PC-3 (cell line): Measurements from ENCODE around the gene PGA5. TPM values are rescaled to one million over a fixed set of nuclear protein-coding genes. Genes with fewer than 3 reads are reported as not detected.

Source experiments
- ATAC-seq: fragments of 200-7000 bp; cut with Tn5 transposase; 2 replicates; pipeline ENCODE4 v1.9.1; 2020; ENCODE audit warnings: mild to moderate bottlenecking, moderate library complexity
- BruUV-seq: library from RNA; stranded (reverse); fragments of 400-500 nt; replicated peaks from 2 replicates; lab custom pipeline; 2021; lab: Mats Ljungman, UMichigan
- CTCF ChIA-PET: fragments of 300-600 bp; sonication (Branson Sonifier 250); formaldehyde crosslinking; loops from one replicate; lab custom pipeline; 2022; ENCODE audit warnings: antibody characterized with exemption; lab: Charles Lee
- POLR2A ChIA-PET: fragments of 300-600 bp; sonication (Branson Sonifier 250); formaldehyde crosslinking; loops from one replicate; lab custom pipeline; 2022; ENCODE audit warnings: antibody characterized with exemption; ENCODE audit not compliant: unreplicated experiment; lab: Charles Lee
- DNase-seq: peaks from one replicate; pipeline ENCODE4 v3.0.0-alpha.2; 2015
- H2AFZ ChIP-seq: fragments of 300-600 bp; sonication (generic); 2 replicates; pipeline ENCODE4 v1.6.0; 2016; ENCODE audit warnings: antibody characterized with exemption, low read length
- H3F3A ChIP-seq: fragments of 300-600 bp; sonication (generic); one replicate; pipeline ENCODE4 v1.6.0; 2017; ENCODE audit warnings: antibody characterized with exemption, low read length, control low read depth, mild to moderate bottlenecking; ENCODE audit not compliant: unreplicated experiment
- H3K27ac ChIP-seq: fragments of 300-600 bp; sonication (generic); 2 replicates; pipeline ENCODE4 v1.5.1; 2016; ENCODE audit warnings: mild to moderate bottlenecking, low read length
- H3K27me3 ChIP-seq: fragments of 300-600 bp; sonication (generic); 2 replicates; pipeline ENCODE4 v1.6.1; 2016; ENCODE audit warnings: low read length, mixed read lengths
- H3K36me3 ChIP-seq: fragments of 300-600 bp; sonication (generic); 2 replicates; pipeline ENCODE4 v1.6.1; 2016; ENCODE audit warnings: low read depth, mixed run types, low read length, mixed read lengths
- H3K4me1 ChIP-seq: fragments of 300-600 bp; sonication (generic); 2 replicates; pipeline ENCODE4 v1.5.1; 2016; ENCODE audit warnings: low read length; ENCODE audit not compliant: insufficient read depth
- H3K4me2 ChIP-seq: fragments of 300-600 bp; sonication (generic); 2 replicates; pipeline ENCODE4 v1.6.0; 2016; ENCODE audit warnings: low read length
- H3K4me3 ChIP-seq: fragments of 300-600 bp; sonication (generic); 2 replicates; pipeline ENCODE4 v1.5.1; 2016; ENCODE audit warnings: mild to moderate bottlenecking, low read length, mixed read lengths
- H3K79me2 ChIP-seq: fragments of 300-600 bp; sonication (generic); 2 replicates; pipeline ENCODE4 v1.6.1; 2017; ENCODE audit warnings: low read length, mixed read lengths
- H3K9ac ChIP-seq: fragments of 300-600 bp; sonication (generic); 2 replicates; pipeline ENCODE4 v1.6.0; 2016; ENCODE audit warnings: mild to moderate bottlenecking, low read length
- H3K9me2 ChIP-seq: fragments of 300-600 bp; sonication (generic); replicated peaks from 2 replicates; pipeline ENCODE4 v1.6.1; 2016; ENCODE audit warnings: mixed run types, low read length, mixed read lengths
- H3K9me3 ChIP-seq: fragments of 300-600 bp; sonication (generic); 2 replicates; pipeline ENCODE4 v1.6.1; 2016; ENCODE audit warnings: low read length, mixed read lengths
- H4K20me1 ChIP-seq: fragments of 300-600 bp; sonication (generic); 2 replicates; pipeline ENCODE4 v1.6.1; 2016; ENCODE audit warnings: low read length, mixed read lengths
- EZH2 ChIP-seq: fragments of 300-600 bp; sonication (generic); IDR thresholded peaks from one replicate; pipeline ENCODE4 v1.6.1; 2017; ENCODE audit warnings: antibody characterized with exemption, mild to moderate bottlenecking, low read length; ENCODE audit not compliant: unreplicated experiment
- EZH2phosphoT487 ChIP-seq: fragments of 300-600 bp; sonication (generic); IDR thresholded peaks from 2 replicates; pipeline ENCODE4 v1.6.1; 2018; ENCODE audit warnings: mild to moderate bottlenecking, antibody characterized with exemption, low read length, borderline replicate concordance
- intact Hi-C: fragments of 100-400 bp; cut with micrococcal nuclease; formaldehyde crosslinking; loops from 2 replicates; pipeline ENCODE4 v1.9.0; 2023
- total RNA-seq: library from RNA; depleted of rRNA; stranded (reverse); fragments of >200 nt; gene quantifications from 2 replicates; pipeline ENCODE4 v1.2.3, GENCODE V29; 2014
- TF ChIP-seq, protein P1 (sequence below): fragments of 300-600 bp; sonication (generic); conservative IDR thresholded peaks from 2 replicates; pipeline ENCODE4 v1.5.1; 2017; ENCODE audit warnings: antibody characterized with exemption, low read depth, mild to moderate bottlenecking, low read length

Gene PGA5
- total RNA-seq, 1 experiment from 2014 or later: not detected

DNA sequence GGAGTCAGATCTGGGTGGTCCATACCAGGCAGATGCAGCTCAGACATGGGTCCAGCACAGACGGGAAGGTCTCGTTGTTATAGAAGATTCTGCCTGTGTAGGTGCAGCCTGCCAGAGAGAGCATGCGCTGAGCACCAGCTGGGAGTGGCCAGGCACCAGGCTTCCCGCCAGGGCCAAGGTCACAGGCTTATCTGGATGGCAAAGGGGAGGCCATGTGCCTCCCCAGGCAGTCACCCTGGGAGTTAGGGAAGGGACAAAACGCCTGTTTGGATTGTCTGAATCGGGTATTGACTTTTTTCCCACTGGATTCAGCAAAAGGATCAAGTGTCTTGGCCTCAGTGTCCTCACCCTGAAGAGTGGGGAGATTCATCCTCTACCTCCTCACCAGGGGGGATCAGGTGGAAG lies 26.5 kb downstream of the PGA5 start:
- DNase-seq: no peak
- POLR2A ChIA-PET: no interaction called here
- no peaks in the 10 kb centered on the region for H3K36me3 ChIP-seq
- H3K9me2 ChIP-seq: no peaks in the 10 kb centered on the region
- TF ChIP-seq EZH2phosphoT487: no peak
- TF ChIP-seq, protein P1, sequence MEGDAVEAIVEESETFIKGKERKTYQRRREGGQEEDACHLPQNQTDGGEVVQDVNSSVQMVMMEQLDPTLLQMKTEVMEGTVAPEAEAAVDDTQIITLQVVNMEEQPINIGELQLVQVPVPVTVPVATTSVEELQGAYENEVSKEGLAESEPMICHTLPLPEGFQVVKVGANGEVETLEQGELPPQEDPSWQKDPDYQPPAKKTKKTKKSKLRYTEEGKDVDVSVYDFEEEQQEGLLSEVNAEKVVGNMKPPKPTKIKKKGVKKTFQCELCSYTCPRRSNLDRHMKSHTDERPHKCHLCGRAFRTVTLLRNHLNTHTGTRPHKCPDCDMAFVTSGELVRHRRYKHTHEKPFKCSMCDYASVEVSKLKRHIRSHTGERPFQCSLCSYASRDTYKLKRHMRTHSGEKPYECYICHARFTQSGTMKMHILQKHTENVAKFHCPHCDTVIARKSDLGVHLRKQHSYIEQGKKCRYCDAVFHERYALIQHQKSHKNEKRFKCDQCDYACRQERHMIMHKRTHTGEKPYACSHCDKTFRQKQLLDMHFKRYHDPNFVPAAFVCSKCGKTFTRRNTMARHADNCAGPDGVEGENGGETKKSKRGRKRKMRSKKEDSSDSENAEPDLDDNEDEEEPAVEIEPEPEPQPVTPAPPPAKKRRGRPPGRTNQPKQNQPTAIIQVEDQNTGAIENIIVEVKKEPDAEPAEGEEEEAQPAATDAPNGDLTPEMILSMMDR: no peak
- TF ChIP-seq EZH2: no peak
- no peak overlapping the region for H2AFZ ChIP-seq
- H3K79me2 ChIP-seq: no peaks in the 10 kb centered on the region
- no TSS peak for BruUV-seq
- intact Hi-C loops: no loop called here
- peaks cover 10% of the 10 kb centered on the region; the same call in 1 of the 2 replicates for H3K4me1 ChIP-seq
- no peaks in the 10 kb centered on the region for H3K9me3 ChIP-seq
- no peak overlapping the region for H3K27ac ChIP-seq
- H3K4me3 ChIP-seq: no peak overlapping the region
- no peaks in the 10 kb centered on the region for H3F3A ChIP-seq
- CTCF ChIA-PET: no interaction called here
- ATAC-seq: no peak
- no peaks in the 10 kb centered on the region for H3K27me3 ChIP-seq
- no peaks in the 10 kb centered on the region for H4K20me1 ChIP-seq
- no peak overlapping the region for H3K4me2 ChIP-seq
- no peak overlapping the region for H3K9ac ChIP-seq

DNA sequence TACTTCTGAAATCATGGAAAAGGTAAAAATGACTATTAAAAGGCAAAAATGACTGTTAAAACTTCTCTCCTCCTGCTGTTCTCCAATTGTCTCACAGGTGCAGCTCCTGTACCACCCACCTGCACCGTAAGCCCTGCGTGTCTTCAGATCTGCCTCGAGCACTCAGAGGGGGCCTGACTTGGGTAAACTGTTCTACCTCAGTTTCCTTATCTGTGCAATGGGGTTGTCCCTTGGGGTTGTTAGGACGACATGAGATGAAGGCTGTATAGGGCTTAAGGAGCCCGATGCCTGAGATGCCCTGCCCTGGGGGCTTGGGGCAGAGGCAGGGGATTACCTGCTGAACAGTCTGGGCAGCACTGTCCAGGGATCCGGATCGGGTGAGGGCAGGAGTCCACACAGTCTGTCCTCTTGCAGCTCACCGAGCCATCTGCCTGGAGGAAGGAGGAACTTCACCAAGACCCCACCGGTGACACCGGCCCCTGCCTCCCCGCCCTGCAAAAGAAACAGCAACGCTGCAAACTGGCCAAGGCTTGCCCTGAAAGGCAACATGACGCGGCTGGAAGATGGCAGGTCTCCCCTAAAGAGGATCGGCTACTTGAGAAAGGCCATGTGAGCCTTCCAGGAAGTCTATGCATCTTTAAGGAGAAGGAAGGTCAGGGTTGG lies 27.7 kb downstream of the PGA5 start:
- ChIA-PET POLR2A (no interaction called here), CTCF (no interaction called here)
- no peaks in the 10 kb centered on the region for H3K36me3 ChIP-seq
- intact Hi-C loops: no loop called here
- no peak for DNase-seq
- H3K9me2 ChIP-seq: no peaks in the 10 kb centered on the region
- no peaks in the 10 kb centered on the region for H3F3A ChIP-seq
- no peak overlapping the region for H3K9ac ChIP-seq
- no peak overlapping the region for H2AFZ ChIP-seq
- no peak overlapping the region for H3K4me3 ChIP-seq
- H3K27me3 ChIP-seq: no peaks in the 10 kb centered on the region
- no peak overlapping the region for H3K27ac ChIP-seq
- H3K9me3 ChIP-seq: no peaks in the 10 kb centered on the region
- ATAC-seq: no peak
- peaks cover 10% of the 10 kb centered on the region; the same call in 1 of the 2 replicates for H3K4me1 ChIP-seq
- H3K4me2 ChIP-seq: no peak overlapping the region
- TF ChIP-seq, protein P1: no peak
- TF ChIP-seq EZH2phosphoT487: no peak
- no peak for TF ChIP-seq EZH2
- no peaks in the 10 kb centered on the region for H4K20me1 ChIP-seq
- no peaks in the 10 kb centered on the region for H3K79me2 ChIP-seq
- BruUV-seq: no TSS peak

- ATAC-seq (peak; percentile 39), DNase-seq (peak; percentile 33)
- no peaks in the 10 kb centered on the region for H3K36me3 ChIP-seq
- H3K27ac ChIP-seq: no peak overlapping the region
- peaks cover 10% of the 10 kb centered on the region; the same call in 1 of the 2 replicates for H3K4me1 ChIP-seq
- no peak overlapping the region for H3K9ac ChIP-seq
- BruUV-seq: no TSS peak
- H4K20me1 ChIP-seq: no peaks in the 10 kb centered on the region
- intact Hi-C loops: no loop called here
- no peak overlapping the region for H3K4me2 ChIP-seq
- H3K4me3 ChIP-seq: no peak overlapping the region
- ChIA-PET CTCF (interaction anchor here (0.7 kb wide), 1 partner anchor 114 kb away, joined by 3 read pairs; no protein-coding TSS in a partner anchor), POLR2A (no interaction called here)
- no peaks in the 10 kb centered on the region for H3K27me3 ChIP-seq
- H3F3A ChIP-seq: no peaks in the 10 kb centered on the region
- no peaks in the 10 kb centered on the region for H3K9me2 ChIP-seq
- no peaks in the 10 kb centered on the region for H3K79me2 ChIP-seq
- no peak overlapping the region for H2AFZ ChIP-seq
- TF ChIP-seq EZH2: no peak
- TF ChIP-seq EZH2phosphoT487: no peak
- TF ChIP-seq, protein P1: no peak
- no peaks in the 10 kb centered on the region for H3K9me3 ChIP-seq
These were observed 29.5 kb downstream of the PGA5 start for GRCh38 chr11:61270354-61271076.
